Upper lobe of right lung (tissue), 1 donor: ENCODE results near the gene EML6. TPM values are rescaled to one million over a fixed set of nuclear protein-coding genes. Genes with fewer than 3 reads are reported as not detected.
A peak's percentile ranks its signal among the peaks of the same experiment; 100 is the strongest.

ENCODE experiments used
- ATAC-seq: fragments of 200-7000 bp; cut with Tn5 transposase; one replicate; pipeline ENCODE4 v1.9.1; 2020; ENCODE audit warnings: mild to moderate bottlenecking, moderate library complexity
- DNase-seq: peaks from one replicate; pipeline ENCODE4 v3.0.0-alpha.2; 2020
- H3K27ac ChIP-seq: fragments of 200-600 bp; one replicate; pipeline ENCODE4 v1.8.0; 2022
- H3K27me3 ChIP-seq: fragments of 200-600 bp; one replicate; pipeline ENCODE4 v1.8.0; 2022; ENCODE audit warnings: mild to moderate bottlenecking
- H3K36me3 ChIP-seq: fragments of 200-600 bp; one replicate; pipeline ENCODE4 v1.8.0; 2022
- H3K4me1 ChIP-seq: fragments of 200-600 bp; one replicate; pipeline ENCODE4 v1.8.0; 2022
- H3K4me3 ChIP-seq: fragments of 200-600 bp; one replicate; pipeline ENCODE4 v1.8.0; 2022; ENCODE audit warnings: mild to moderate bottlenecking
- H3K9me3 ChIP-seq: fragments of 200-600 bp; one replicate; pipeline ENCODE4 v1.8.0; 2022
- intact Hi-C: fragments of 100-400 bp; cut with DNase I; formaldehyde crosslinking; loops from one replicate; pipeline ENCODE4 v1.11.0; 2022
- total RNA-seq: library from RNA; stranded (reverse); fragmentation: NEBNext Ultra II Directional; extraction: Animal tissue kit (Norgen Biotek cat#: 25700); gene quantifications from one replicate; pipeline ENCODE4 v1.2.1, GENCODE V29; 2021
- TF ChIP-seq, protein P1 (sequence below): fragments of 200-600 bp; IDR thresholded peaks from one replicate; pipeline ENCODE4 v1.8.0; 2022; ENCODE audit warnings: antibody characterized with exemption
- donor health status: DM: no; HTN: yes; CAD: no; lungs with severe emphysema.

The EML6 gene
- total RNA-seq, 1 donor from 2014 or later = 1.4 TPM

DNA sequence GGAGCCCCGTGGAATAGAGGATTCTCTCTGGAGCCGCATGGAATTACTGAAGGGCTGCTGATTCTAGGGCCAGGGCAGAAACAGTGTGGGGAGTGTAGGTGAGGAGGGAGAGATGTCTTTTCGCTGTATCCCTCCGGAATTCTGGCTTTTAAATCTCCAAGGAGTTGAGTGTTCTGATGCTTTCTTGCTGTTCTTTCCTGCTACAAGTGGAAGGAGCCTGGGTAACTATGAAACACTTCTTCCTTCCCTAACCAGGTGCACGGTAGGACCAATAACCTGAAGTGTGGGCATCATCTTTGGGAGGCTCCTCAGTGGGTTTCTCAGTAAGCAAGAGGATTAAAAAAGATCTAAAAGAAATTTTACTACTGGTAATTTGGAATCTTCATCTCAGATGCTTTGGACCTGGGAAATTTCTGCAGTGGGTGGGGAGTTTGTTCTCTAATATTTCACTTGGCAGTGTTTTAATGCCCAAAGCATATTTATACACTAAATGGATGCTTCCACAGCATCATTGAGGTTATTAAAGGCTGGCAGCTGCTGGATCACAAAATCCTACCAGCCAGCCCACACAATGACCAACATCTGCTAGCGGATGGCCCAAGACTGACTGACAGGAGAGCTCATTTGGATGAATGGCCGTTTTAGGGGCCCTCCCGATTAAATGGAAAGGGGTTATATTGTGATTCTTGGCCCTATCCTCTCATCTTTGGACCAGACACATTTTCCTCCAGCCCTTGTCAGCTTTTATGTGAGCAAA, 2.1 kb downstream of the EML6 start:
- intact Hi-C loops = no loop called here
- DNase-seq (no peak), ATAC-seq (no peak)
- H3K9me3 ChIP-seq = no peaks in the 10 kb centered on the region
- H3K4me1 ChIP-seq = peaks cover 14% of the 10 kb centered on the region
- H3K27me3 ChIP-seq = peaks cover 20% of the 10 kb centered on the region
- no peak overlapping the region for H3K27ac ChIP-seq
- peak overlapping the region; percentile 84 for H3K4me3 ChIP-seq
- TF ChIP-seq, protein P1, sequence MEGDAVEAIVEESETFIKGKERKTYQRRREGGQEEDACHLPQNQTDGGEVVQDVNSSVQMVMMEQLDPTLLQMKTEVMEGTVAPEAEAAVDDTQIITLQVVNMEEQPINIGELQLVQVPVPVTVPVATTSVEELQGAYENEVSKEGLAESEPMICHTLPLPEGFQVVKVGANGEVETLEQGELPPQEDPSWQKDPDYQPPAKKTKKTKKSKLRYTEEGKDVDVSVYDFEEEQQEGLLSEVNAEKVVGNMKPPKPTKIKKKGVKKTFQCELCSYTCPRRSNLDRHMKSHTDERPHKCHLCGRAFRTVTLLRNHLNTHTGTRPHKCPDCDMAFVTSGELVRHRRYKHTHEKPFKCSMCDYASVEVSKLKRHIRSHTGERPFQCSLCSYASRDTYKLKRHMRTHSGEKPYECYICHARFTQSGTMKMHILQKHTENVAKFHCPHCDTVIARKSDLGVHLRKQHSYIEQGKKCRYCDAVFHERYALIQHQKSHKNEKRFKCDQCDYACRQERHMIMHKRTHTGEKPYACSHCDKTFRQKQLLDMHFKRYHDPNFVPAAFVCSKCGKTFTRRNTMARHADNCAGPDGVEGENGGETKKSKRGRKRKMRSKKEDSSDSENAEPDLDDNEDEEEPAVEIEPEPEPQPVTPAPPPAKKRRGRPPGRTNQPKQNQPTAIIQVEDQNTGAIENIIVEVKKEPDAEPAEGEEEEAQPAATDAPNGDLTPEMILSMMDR = no peak
- H3K36me3 ChIP-seq = no peaks in the 10 kb centered on the region

DNA sequence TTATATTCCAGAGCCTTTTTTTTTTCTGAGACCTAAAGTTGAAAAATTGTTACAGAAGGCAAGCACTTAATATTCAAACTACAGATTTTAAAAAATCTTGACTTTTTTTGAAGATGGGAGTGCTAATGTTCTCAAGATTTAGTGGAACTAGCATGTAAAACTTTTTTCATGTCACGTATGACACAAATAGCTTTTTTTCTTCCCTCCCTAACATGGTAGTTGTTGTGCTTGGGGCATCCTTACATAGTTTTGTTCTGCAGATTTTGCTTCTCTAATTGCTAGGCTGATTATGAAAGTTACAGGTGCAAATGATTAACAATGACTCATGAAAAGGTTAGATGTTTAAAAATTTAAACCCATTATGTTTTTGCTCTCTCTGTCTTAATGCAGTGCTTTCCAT, 3.0 kb downstream of the EML6 start:
- peaks cover 14% of the 10 kb centered on the region for H3K4me1 ChIP-seq
- H3K27ac ChIP-seq = no peak overlapping the region
- TF ChIP-seq, protein P1 = no peak
- no peak for DNase-seq
- intact Hi-C loops = no loop called here
- H3K27me3 ChIP-seq = peaks cover 20% of the 10 kb centered on the region
- no peak overlapping the region for H3K4me3 ChIP-seq
- H3K36me3 ChIP-seq = no peaks in the 10 kb centered on the region
- no peak for ATAC-seq
- H3K9me3 ChIP-seq = no peaks in the 10 kb centered on the region

DNA sequence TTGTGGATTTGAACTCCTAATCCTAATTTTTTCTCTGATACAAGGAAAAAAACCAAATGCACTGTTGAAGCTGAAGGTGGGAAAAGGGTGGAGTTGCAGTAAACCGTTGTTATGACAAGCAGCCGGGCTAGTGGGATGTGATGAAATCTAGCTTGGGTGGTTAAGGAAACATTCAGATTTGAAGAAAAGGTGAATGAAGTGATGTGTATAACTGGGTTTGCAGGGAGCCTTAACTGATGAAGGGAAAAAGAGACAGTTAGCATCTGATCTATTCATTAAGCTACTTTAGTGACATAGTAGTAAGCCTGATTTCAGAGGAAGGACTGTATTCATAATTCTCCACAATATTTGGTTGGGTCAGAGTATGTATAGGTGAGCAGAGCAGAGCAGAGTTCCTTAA, 3.5 kb downstream of the EML6 start:
- no peak for ATAC-seq
- no peaks in the 10 kb centered on the region for H3K36me3 ChIP-seq
- no peak overlapping the region for H3K4me3 ChIP-seq
- intact Hi-C loops = no loop called here
- DNase-seq = no peak
- H3K9me3 ChIP-seq = no peaks in the 10 kb centered on the region
- H3K27me3 ChIP-seq = peaks cover 20% of the 10 kb centered on the region
- H3K4me1 ChIP-seq = peaks cover 14% of the 10 kb centered on the region
- no peak overlapping the region for H3K27ac ChIP-seq
- TF ChIP-seq, protein P1 = no peak

DNA sequence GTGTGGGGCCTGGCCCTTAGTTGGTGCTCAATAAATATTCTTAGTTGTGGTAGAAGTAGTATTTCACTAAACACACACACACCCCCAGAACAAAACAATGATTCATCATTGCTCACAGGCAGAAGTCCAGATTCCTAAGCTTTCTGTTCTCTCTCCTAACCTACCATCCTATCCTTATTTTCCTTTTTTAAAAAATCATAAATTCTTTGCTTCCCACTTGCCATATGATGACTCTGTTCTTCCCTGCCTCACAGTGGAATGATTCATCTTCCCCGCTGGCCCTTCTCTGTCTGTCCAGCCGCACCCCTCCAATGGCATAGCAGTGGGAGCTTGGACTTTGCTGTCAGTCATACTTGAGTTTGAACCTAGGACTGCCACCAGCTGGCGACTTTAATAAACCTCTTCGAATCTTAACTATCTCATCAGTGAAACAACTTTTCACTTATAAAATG, 5.2 kb downstream of the EML6 start:
- intact Hi-C loops = no loop called here
- Histone ChIP-seq H3K4me3 (no peak overlapping the region), H3K4me1 (peaks cover 7% of the 10 kb centered on the region), H3K27me3 (peaks cover 27% of the 10 kb centered on the region), H3K27ac (no peak overlapping the region), H3K36me3 (no peaks in the 10 kb centered on the region), H3K9me3 (no peaks in the 10 kb centered on the region)
- no peak for DNase-seq
- TF ChIP-seq, protein P1 = no peak
- no peak for ATAC-seq

DNA sequence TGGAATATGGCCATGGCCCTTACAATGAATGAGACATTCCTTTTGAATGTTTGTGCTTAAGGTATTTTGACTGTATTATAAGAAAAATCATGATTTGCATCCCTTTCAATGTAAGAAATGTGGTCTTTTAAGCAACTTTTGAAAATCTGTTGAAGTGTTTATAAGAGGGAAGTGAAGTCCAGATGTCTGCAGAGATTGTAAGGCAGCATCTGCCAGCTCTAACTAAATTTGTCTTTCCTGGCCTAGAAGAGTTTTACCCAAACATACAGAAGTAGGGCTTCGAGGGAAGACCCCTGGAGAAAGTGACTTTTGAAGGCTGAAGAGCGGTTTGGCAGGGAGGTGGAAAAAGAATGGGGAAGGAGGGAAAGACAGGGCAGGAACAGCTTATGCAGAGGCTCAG, 12.2 kb downstream of the EML6 start:
- DNase-seq = no peak
- no peaks in the 10 kb centered on the region for H3K4me1 ChIP-seq
- H3K27ac ChIP-seq = no peak overlapping the region
- intact Hi-C loops = no loop called here
- H3K36me3 ChIP-seq = no peaks in the 10 kb centered on the region
- H3K9me3 ChIP-seq = no peaks in the 10 kb centered on the region
- H3K4me3 ChIP-seq = no peak overlapping the region
- peaks cover 7% of the 10 kb centered on the region for H3K27me3 ChIP-seq
- no peak for ATAC-seq
- TF ChIP-seq, protein P1 = no peak
